ENCODE measurements around the gene NTMT2.

Gene NTMT2

GRCh38 chr1:170131450-170131849 is 14.3 kb upstream of the NTMT2 start:
- H3K9ac ChIP-seq (ENCODE audit: low read length) = no peak overlapping the region

DNA sequence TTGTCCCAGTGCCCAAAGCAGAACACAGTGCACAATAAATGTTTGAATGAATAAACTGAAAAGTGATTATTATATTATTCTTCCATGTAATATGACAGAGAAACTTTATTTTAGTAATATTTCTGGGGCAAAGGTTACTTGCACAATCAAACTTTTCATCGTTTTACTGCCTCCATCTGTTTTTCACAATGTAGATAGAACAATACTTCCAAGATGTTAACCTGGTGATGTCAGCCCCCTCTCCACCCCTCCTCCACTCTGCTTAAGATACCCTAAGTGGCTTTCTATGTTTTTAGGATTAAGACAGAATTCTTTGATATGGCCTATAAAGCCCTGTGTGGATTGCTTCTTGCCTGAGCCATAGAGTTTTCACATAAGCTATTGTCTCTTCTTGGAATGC is 13.8 kb upstream of the NTMT2 start:
- H3K9ac ChIP-seq (ENCODE audit: low read length) = no peak overlapping the region
- no peaks in the 10 kb centered on the region for H4K20me1 ChIP-seq (ENCODE audit: insufficient read depth, low read length)
- DNase-seq = no peak
- no peaks in the 10 kb centered on the region for H3K79me2 ChIP-seq (ENCODE audit: low read length)
- no peaks in the 10 kb centered on the region for H3K9me2 ChIP-seq (replicated peaks; ENCODE audit: insufficient read depth, low read length)
- H3F3A ChIP-seq (ENCODE audit: insufficient read depth, low read length) = no peaks in the 10 kb centered on the region
- H3K4me2 ChIP-seq (ENCODE audit: low read depth, low read length) = no peak overlapping the region
- H2AFZ ChIP-seq (ENCODE audit: low read length) = no peak overlapping the region
- H3K36me3 ChIP-seq (replicated peaks; ENCODE audit: insufficient read depth, low read length) = no peaks in the 10 kb centered on the region
- no peak for TF ChIP-seq EZH2 (optimal IDR thresholded peaks at IDR 0.05; ENCODE audit: low read depth, low read length)
- TF ChIP-seq EZH2phosphoT487 (IDR thresholded peaks at IDR 0.05; ENCODE audit: low read length) = no peak
- TF ChIP-seq CTCF (IDR thresholded peaks at IDR 0.05; ENCODE audit: low read length) = no peak
- no peaks in the 10 kb centered on the region for H3K27me3 ChIP-seq (replicated peaks; ENCODE audit: insufficient read depth, low read length)
- H3K9me3 ChIP-seq (replicated peaks; ENCODE audit: insufficient read depth, low read length) = no peaks in the 10 kb centered on the region
- no peaks in the 10 kb centered on the region for H3K4me1 ChIP-seq (ENCODE audit: low read length)
- H3K4me3 ChIP-seq (ENCODE audit: low read length) = no peak overlapping the region
- no peak overlapping the region for H3K27ac ChIP-seq (ENCODE audit: low read length)

More at GRCh38 chr1:170131450-170131849, 14.3 kb upstream of the NTMT2 start:
- no peak for TF ChIP-seq EZH2phosphoT487 (IDR thresholded peaks at IDR 0.05; ENCODE audit: low read length)
- no peak for TF ChIP-seq CTCF (IDR thresholded peaks at IDR 0.05; ENCODE audit: low read length)
- no peak for TF ChIP-seq EZH2 (optimal IDR thresholded peaks at IDR 0.05; ENCODE audit: low read depth, low read length)
- DNase-seq = no peak
- no peaks in the 10 kb centered on the region for H3K79me2 ChIP-seq (ENCODE audit: low read length)
- H2AFZ ChIP-seq (ENCODE audit: low read length) = no peak overlapping the region
- H3K4me3 ChIP-seq (ENCODE audit: low read length) = no peak overlapping the region
- no peaks in the 10 kb centered on the region for H3F3A ChIP-seq (ENCODE audit: insufficient read depth, low read length)
- H3K4me2 ChIP-seq (ENCODE audit: low read depth, low read length) = no peak overlapping the region
- no peaks in the 10 kb centered on the region for H3K9me2 ChIP-seq (replicated peaks; ENCODE audit: insufficient read depth, low read length)
- H3K4me1 ChIP-seq (ENCODE audit: low read length) = no peaks in the 10 kb centered on the region
- H4K20me1 ChIP-seq (ENCODE audit: insufficient read depth, low read length) = no peaks in the 10 kb centered on the region
- H3K27me3 ChIP-seq (replicated peaks; ENCODE audit: insufficient read depth, low read length) = no peaks in the 10 kb centered on the region
- H3K27ac ChIP-seq (ENCODE audit: low read length) = no peak overlapping the region
- no peaks in the 10 kb centered on the region for H3K9me3 ChIP-seq (replicated peaks; ENCODE audit: insufficient read depth, low read length)
- H3K36me3 ChIP-seq (replicated peaks; ENCODE audit: insufficient read depth, low read length) = no peaks in the 10 kb centered on the region

DNA sequence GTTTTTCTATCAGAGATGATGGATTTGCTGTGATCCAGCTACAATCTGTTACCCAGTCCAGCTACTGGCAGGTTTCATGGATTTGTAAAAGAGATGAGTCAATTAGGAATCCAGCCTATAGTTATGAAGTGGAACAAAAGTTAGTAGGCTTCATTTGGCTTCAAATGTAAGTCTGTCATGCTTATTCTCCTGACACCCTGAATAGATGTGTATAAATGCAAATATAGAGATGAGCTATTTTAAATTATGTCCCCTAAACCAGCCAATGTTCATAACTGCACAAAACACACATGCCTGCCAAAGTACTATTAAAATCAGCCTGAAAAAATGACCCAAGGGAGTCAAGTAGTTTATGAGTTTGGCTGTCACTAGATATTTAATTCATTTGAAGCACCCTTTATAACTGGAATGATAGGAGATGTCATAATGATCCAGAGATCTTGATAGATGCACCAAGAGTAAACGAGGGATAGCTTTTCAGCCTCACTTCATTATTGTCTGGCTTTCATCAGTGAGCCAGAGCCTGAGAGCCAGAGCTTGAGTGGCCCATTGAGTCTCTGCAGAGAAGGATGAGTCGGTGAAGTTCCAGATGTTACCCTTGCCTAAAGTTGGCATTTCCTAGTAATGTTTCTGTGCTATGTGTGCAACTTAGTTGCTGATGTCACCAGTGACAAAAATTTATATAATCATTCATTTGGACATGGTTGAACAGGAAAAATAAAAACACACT is 11.8 kb upstream of the NTMT2 start:
- Histone ChIP-seq H3K9me3 (replicated peaks; ENCODE audit: insufficient read depth, low read length) (no peaks in the 10 kb centered on the region), H4K20me1 (ENCODE audit: insufficient read depth, low read length) (no peaks in the 10 kb centered on the region), H2AFZ (ENCODE audit: low read length) (no peak overlapping the region), H3K4me2 (ENCODE audit: low read depth, low read length) (no peak overlapping the region), H3K4me3 (ENCODE audit: low read length) (no peak overlapping the region), H3K36me3 (replicated peaks; ENCODE audit: insufficient read depth, low read length) (no peaks in the 10 kb centered on the region), H3F3A (ENCODE audit: insufficient read depth, low read length) (no peaks in the 10 kb centered on the region), H3K27ac (ENCODE audit: low read length) (no peak overlapping the region), H3K79me2 (ENCODE audit: low read length) (no peaks in the 10 kb centered on the region), H3K9ac (ENCODE audit: low read length) (no peak overlapping the region), H3K4me1 (ENCODE audit: low read length) (no peaks in the 10 kb centered on the region), H3K27me3 (replicated peaks; ENCODE audit: insufficient read depth, low read length) (no peaks in the 10 kb centered on the region), H3K9me2 (replicated peaks; ENCODE audit: insufficient read depth, low read length) (no peaks in the 10 kb centered on the region)
- DNase-seq = no peak
- TF ChIP-seq EZH2 (optimal IDR thresholded peaks at IDR 0.05; ENCODE audit: low read depth, low read length) (no peak), CTCF (IDR thresholded peaks at IDR 0.05; ENCODE audit: low read length) (no peak), EZH2phosphoT487 (IDR thresholded peaks at IDR 0.05; ENCODE audit: low read length) (no peak)
